Left lung (tissue), 10 donors: Measurements from ENCODE around the gene GALNS. TPM values are rescaled to one million over a fixed set of nuclear protein-coding genes. Genes with fewer than 3 reads are reported as not detected.

Source experiments
- ATAC-seq: fragments of 200-7000 bp; cut with Tn5 transposase; one replicate; pipeline ENCODE4 v1.9.1; 2020; ENCODE audit warnings: moderate library complexity
- DNase-seq, 4 donors: peaks; one replicate each; pipeline ENCODE4 v3.0.0-alpha.2; 2013 to 2020
- H3K27ac ChIP-seq, 2 donors: fragments of 200-600 bp; sonication (generic) in 1 of 2; one replicate each; pipeline versions ENCODE4 v1.5.0 to v1.8.0; 2020 to 2021
- H3K27me3 ChIP-seq, 2 donors: fragments of 200-600 bp; sonication (generic) in 1 of 2; one replicate each; pipeline versions ENCODE4 v1.5.0 to v1.8.0; 2020 to 2021
- H3K36me3 ChIP-seq, 2 donors: fragments of 200-600 bp; sonication (generic) in 1 of 2; one replicate each; pipeline versions ENCODE4 v1.5.0 to v1.8.0; 2020 to 2021
- H3K4me1 ChIP-seq, 2 donors: fragments of 200-600 bp; one replicate each; pipeline ENCODE4 v1.8.0; 2021
- H3K4me3 ChIP-seq, 2 donors: fragments of 200-600 bp; sonication (generic) in 1 of 2; one replicate each; pipeline versions ENCODE4 v1.5.0 to v1.8.0; 2020 to 2021; ENCODE audit warnings: mild to moderate bottlenecking in 1 of 2
- H3K9me3 ChIP-seq, 2 donors: fragments of 200-600 bp; sonication (generic) in 1 of 2; one replicate each; pipeline versions ENCODE4 v1.5.0 to v1.8.0; 2020 to 2021
- intact Hi-C, 2 donors: fragments of 100-400 bp; cut with DNase I; formaldehyde crosslinking; loops; one replicate each; pipeline versions ENCODE4 v1.11.2 to v1.14.2; 2022
- polyA plus RNA-seq, 6 donors: library from polyadenylated mRNA; unstranded; fragments of 120-200 nt; gene quantifications; one replicate each; pipeline ENCODE4 v1.2.1, GENCODE V29; 2013; ENCODE audit not compliant: insufficient read length in 6 of 6
- total RNA-seq, 2 donors: library from RNA; stranded (reverse); fragmentation: NEBNext Ultra II Directional; extraction: Animal tissue kit (Norgen Biotek cat#: 25700); gene quantifications; one replicate each; pipeline ENCODE4 v1.2.1, GENCODE V29; 2021
- TF ChIP-seq, protein P1 (sequence below), 2 donors: fragments of 200-600 bp; sonication (generic) in 1 of 2; IDR thresholded peaks; one replicate each; pipeline versions ENCODE4 v1.5.0 to v1.8.0; 2021; ENCODE audit warnings: antibody characterized with exemption in 2 of 2
- donor health status: DM: no; HTN: yes; CAD: no.
- donor health status: DM: no; HTN: no; CAD: no.

GALNS gene
- total and polyA plus RNA-seq, 8 donors: 23.8 to 46.5 (median 31.9) TPM

DNA sequence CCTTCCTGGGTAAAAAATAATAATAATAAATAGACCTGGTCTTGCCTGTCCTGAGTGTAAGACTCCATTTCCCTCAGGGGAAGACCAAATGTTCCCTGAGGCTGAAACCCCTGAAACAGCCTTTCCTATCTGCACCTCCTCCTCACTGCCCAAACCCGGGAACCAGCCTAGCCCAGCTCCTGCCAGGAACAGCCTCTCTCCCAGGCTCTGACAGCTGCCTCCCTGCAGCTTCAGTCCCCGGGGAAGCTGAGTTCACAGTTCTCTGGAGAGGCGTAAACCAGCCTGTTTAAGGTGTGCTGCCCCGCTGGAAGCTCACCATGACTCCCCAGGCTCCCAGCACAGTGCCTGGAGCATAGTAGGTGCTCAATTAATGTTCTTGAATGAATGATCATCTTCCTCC lies 60.5 kb downstream of the GALNS start:
- TF ChIP-seq, protein P1, sequence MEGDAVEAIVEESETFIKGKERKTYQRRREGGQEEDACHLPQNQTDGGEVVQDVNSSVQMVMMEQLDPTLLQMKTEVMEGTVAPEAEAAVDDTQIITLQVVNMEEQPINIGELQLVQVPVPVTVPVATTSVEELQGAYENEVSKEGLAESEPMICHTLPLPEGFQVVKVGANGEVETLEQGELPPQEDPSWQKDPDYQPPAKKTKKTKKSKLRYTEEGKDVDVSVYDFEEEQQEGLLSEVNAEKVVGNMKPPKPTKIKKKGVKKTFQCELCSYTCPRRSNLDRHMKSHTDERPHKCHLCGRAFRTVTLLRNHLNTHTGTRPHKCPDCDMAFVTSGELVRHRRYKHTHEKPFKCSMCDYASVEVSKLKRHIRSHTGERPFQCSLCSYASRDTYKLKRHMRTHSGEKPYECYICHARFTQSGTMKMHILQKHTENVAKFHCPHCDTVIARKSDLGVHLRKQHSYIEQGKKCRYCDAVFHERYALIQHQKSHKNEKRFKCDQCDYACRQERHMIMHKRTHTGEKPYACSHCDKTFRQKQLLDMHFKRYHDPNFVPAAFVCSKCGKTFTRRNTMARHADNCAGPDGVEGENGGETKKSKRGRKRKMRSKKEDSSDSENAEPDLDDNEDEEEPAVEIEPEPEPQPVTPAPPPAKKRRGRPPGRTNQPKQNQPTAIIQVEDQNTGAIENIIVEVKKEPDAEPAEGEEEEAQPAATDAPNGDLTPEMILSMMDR (IDR thresholded peaks at IDR 0.05): no peak
- intact Hi-C loops: no loop called here
- no peaks in the 10 kb centered on the region for H3K9me3 ChIP-seq

DNA sequence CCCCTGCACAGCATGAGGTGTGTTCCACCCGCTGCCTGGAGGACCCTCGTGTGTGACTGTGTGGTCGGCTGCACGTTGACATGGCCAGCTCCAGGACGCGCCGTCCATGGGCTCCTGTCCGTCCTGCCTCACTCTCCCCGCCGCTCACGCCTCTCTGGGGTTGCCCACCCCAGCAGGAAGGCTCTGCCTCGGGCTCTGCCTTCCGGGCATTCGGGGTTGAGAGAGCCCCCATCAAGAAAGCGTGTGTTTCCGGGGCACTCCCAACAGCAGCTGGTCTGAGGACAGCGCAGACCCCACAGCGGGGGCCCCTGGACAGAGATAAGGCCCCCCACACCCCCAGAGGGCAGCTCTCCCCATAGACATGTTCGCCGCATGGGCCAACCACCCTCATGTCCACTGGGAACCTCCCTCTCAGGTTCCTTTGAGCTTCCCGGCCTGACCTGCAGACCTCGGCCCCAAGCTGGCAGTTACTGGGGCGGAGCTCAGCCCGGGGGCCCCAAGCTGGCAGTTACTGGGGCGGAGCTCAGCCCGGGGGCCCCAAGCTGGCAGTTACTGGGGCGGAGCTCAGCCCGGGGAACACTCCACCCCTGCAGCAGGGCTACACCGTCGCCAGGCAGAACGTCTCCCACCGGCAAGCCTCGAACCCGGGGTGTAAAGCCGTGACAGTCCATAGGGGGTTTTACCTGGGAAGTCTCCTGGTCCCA lies 63.3 kb downstream of the GALNS start:
- no peaks in the 10 kb centered on the region for H3K9me3 ChIP-seq
- DNase-seq (no peak), ATAC-seq (no peak)
- no peak overlapping the region for H3K4me3 ChIP-seq
- TF ChIP-seq, protein P1 (IDR thresholded peaks at IDR 0.05): no peak
- intact Hi-C loops: no loop called here
- no peak overlapping the region for H3K27ac ChIP-seq
- H3K36me3 ChIP-seq: no peaks in the 10 kb centered on the region
- H3K27me3 ChIP-seq: peaks cover 0 to 28% of the 10 kb centered on the region in 2 donors
- peaks cover 0 to 61% of the 10 kb centered on the region in 2 donors for H3K4me1 ChIP-seq

More for the DNA sequence above, 60.5 kb downstream of the GALNS start:
- no peak overlapping the region for H3K27ac ChIP-seq
- H3K36me3 ChIP-seq: no peaks in the 10 kb centered on the region
- H3K4me3 ChIP-seq: no peak overlapping the region
- H3K4me1 ChIP-seq: peaks cover 0 to 53% of the 10 kb centered on the region in 2 donors
- no peak for ATAC-seq
- no peak for DNase-seq
- peaks cover 0 to 28% of the 10 kb centered on the region in 2 donors for H3K27me3 ChIP-seq

DNA sequence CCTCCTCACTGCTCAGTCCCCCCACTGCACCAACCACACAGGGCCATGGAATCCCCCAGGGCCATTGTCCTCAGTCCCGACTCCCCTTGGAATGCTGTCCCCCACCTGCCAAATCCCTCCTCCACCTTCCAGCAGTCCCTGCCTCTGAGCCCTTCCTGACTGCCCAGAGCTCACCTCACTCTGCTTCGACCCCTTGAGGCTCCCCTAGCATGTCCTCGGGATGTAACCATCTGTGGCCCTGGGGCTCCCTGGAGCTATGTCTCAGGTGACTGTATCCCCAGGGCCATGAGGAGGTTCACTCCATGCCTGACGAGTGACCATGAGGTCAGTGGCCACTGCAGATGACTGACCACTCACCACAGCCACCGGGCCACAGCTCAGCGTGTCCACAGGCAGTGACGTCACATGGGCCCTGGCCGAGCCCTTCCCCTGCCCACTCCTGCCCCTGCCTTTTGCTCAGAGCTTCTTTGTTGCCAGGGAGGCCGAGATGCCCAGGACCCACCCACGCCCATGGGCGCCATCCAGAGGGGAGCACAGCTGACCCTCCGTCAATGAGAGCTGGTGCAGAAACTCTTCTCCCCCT lies 64.0 kb downstream of the GALNS start:
- Histone ChIP-seq H3K27ac (no peak overlapping the region), H3K4me3 (no peak overlapping the region), H3K27me3 (peaks cover 0 to 28% of the 10 kb centered on the region in 2 donors), H3K4me1 (peaks cover 0 to 61% of the 10 kb centered on the region in 2 donors), H3K9me3 (no peaks in the 10 kb centered on the region), H3K36me3 (no peaks in the 10 kb centered on the region)
- intact Hi-C loops: no loop called here
- TF ChIP-seq, protein P1 (IDR thresholded peaks at IDR 0.05): no peak
- ATAC-seq (no peak), DNase-seq (peak in 1 of 4 donors; percentile 85)

DNA sequence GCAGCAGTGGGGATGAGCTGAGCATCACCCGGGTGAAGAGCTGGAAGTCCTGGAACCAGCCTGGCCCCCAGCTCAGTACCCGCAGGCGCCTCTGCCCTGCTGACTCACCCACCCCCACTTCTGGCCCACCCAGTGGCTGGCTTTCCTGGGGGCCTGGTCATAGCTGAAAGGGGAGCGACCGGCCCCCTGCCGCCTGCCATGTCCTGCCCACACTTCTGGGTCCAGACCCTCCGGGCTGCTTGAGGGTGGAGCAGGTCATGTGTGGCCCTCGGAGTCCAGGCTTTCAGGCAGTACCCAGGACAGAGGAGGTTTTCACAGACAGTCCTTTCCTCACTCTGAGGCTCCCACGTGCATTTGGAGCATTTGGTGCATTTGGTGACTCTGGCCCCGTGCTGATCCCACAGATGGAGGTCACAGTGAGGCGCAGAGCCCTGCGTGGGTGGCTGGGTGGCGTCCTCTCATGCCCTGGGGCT lies 64.6 kb downstream of the GALNS start:
- intact Hi-C loops: no loop called here

More for the DNA sequence above, 64.6 kb downstream of the GALNS start:
- DNase-seq (peak in 1 of 4 donors; percentile 78), ATAC-seq (no peak)
- Histone ChIP-seq H3K4me3 (no peak overlapping the region), H3K27me3 (peaks cover 0 to 28% of the 10 kb centered on the region in 2 donors), H3K36me3 (no peaks in the 10 kb centered on the region), H3K9me3 (no peaks in the 10 kb centered on the region), H3K27ac (peak overlapping the region in 1 of 2 donors; percentile 35), H3K4me1 (peaks cover 0 to 61% of the 10 kb centered on the region in 2 donors)
- TF ChIP-seq, protein P1 (IDR thresholded peaks at IDR 0.05): no peak
